CD4-positive, CD25-positive, alpha-beta regulatory T cell (primary cell): Measurements from ENCODE around the gene SLC6A5. TPM values are rescaled to one million over a fixed set of nuclear protein-coding genes. Genes with fewer than 3 reads are reported as not detected.

Experiments
- ATAC-seq, 2 donors: fragments of 150-1000 bp; cut with Tn5 transposase; one replicate each; pipeline ENCODE4 v1.10.0; 2021; ENCODE audit warnings: low read depth in 2 of 2, moderate number of reproducible peaks in 2 of 2, moderate library complexity in 1 of 2
- DNase-seq, 3 donors: peaks; one replicate each; pipeline versions ENCODE4 v3.0.0 to v3.0.0-alpha.2; 2012 to 2022; ENCODE audit warnings: mixed read lengths in 1 of 3
- H3K27ac ChIP-seq: one replicate; pipeline ENCODE4 v1.7.0; 2013; ENCODE audit warnings: mild to moderate bottlenecking, low read length; ENCODE audit not compliant: insufficient read depth, poor library complexity, severe bottlenecking
- H3K27me3 ChIP-seq: one replicate; pipeline ENCODE4 v1.7.0; 2013; ENCODE audit warnings: low read length; ENCODE audit not compliant: control insufficient read depth, insufficient read depth
- H3K36me3 ChIP-seq: one replicate; pipeline ENCODE4 v1.7.0; 2013; ENCODE audit warnings: mild to moderate bottlenecking, low read length, moderate library complexity; ENCODE audit not compliant: control insufficient read depth, insufficient read depth
- H3K4me1 ChIP-seq: 2 replicates; pipeline ENCODE4 v1.7.0; 2013; ENCODE audit warnings: mild to moderate bottlenecking, low read length; ENCODE audit not compliant: insufficient read depth, control insufficient read depth, poor library complexity, severe bottlenecking
- H3K4me3 ChIP-seq: one replicate; pipeline ENCODE4 v1.7.0; 2013; ENCODE audit warnings: low read depth, mild to moderate bottlenecking, low read length, moderate library complexity
- H3K9me3 ChIP-seq, 2 experiments: 1 replicate in 1 of 2; 2 replicates in 1 of 2; pipeline ENCODE4 v1.7.0; 2013; ENCODE audit warnings: low read length in 2 of 2, mild to moderate bottlenecking in 1 of 2, moderate library complexity in 1 of 2; ENCODE audit not compliant: control insufficient read depth in 2 of 2
- H3K27ac Mint-ChIP-seq, 3 donors: one replicate each; pipeline ENCODE4 v1.8.0; 2020 to 2022; ENCODE audit warnings: mild to moderate bottlenecking in 3 of 3, mixed read lengths in 3 of 3, moderate library complexity in 2 of 3
- H3K27me3 Mint-ChIP-seq: one replicate; pipeline ENCODE4 v1.8.0; 2022; ENCODE audit warnings: mild to moderate bottlenecking, mixed read lengths
- H3K36me3 Mint-ChIP-seq: one replicate; pipeline ENCODE4 v1.8.0; 2020; ENCODE audit warnings: mixed read lengths
- H3K4me1 Mint-ChIP-seq, 4 donors: one replicate each; pipeline ENCODE4 v1.8.0; 2020 to 2022; ENCODE audit warnings: mixed read lengths in 4 of 4, mild to moderate bottlenecking in 1 of 4
- H3K4me3 Mint-ChIP-seq, 4 donors: one replicate each; pipeline ENCODE4 v1.8.0; 2020 to 2022; ENCODE audit warnings: mild to moderate bottlenecking in 4 of 4, mixed read lengths in 4 of 4, moderate library complexity in 3 of 4
- H3K9me3 Mint-ChIP-seq, 7 donors: one replicate each; pipeline ENCODE4 v1.8.0; 2020 to 2022; ENCODE audit warnings: mixed read lengths in 7 of 7, mild to moderate bottlenecking in 3 of 7, moderate library complexity in 2 of 7
- polyA plus RNA-seq, 4 donors: library from polyadenylated mRNA; unstranded; fragments of 300-500 nt; fragmentation: Illumina TruSeq; gene quantifications; one replicate each; pipeline ENCODE4 v1.2.3, GENCODE V29; 2021
- total RNA-seq: library from RNA; stranded (reverse); gene quantifications from one replicate; pipeline ENCODE4 v1.2.3, GENCODE V29; 2022

The SLC6A5 gene
- total and polyA plus RNA-seq, 5 donors from 2014 or later, result not detected

GRCh38 chr11:20597680-20598484 lies 1.5 kb upstream of the SLC6A5 start:
- Mint-ChIP-seq H3K4me1 (peaks cover 0 to 12% (median under 1%) of the 10 kb centered on the region in 4 donors), H3K27me3 (peaks cover 87% of the 10 kb centered on the region), H3K4me3 (no peak overlapping the region), H3K27ac (no peak overlapping the region), H3K36me3 (no peaks in the 10 kb centered on the region), H3K9me3 (peaks cover 0 to 11% (median 5%) of the 10 kb centered on the region in 7 donors)
- no peak overlapping the region for H3K27ac ChIP-seq
- ATAC-seq (no peak), DNase-seq (no peak)
- H3K4me1 ChIP-seq, result no peaks in the 10 kb centered on the region
- no peaks in the 10 kb centered on the region for H3K9me3 ChIP-seq
- no peaks in the 10 kb centered on the region for H3K36me3 ChIP-seq
- H3K4me3 ChIP-seq, result no peak overlapping the region
- H3K27me3 ChIP-seq, result peaks cover 35% of the 10 kb centered on the region

- Mint-ChIP-seq H3K9me3 (peaks cover 0 to 9% (median 5%) of the 10 kb centered on the region in 7 donors), H3K4me3 (peak overlapping the region in 1 of 4 donors; percentile 48), H3K4me1 (peaks cover 0 to 12% (median under 1%) of the 10 kb centered on the region in 4 donors), H3K27me3 (peaks cover 89% of the 10 kb centered on the region), H3K27ac (no peak overlapping the region), H3K36me3 (no peaks in the 10 kb centered on the region)
- Histone ChIP-seq H3K27ac (no peak overlapping the region), H3K36me3 (no peaks in the 10 kb centered on the region), H3K4me3 (no peak overlapping the region), H3K9me3 (no peaks in the 10 kb centered on the region), H3K27me3 (peaks cover 38% of the 10 kb centered on the region), H3K4me1 (no peaks in the 10 kb centered on the region)
- ATAC-seq (no peak), DNase-seq (no peak)
Measured at GRCh38 chr11:20598492-20598891, 916 bp upstream of the SLC6A5 start.

GRCh38 chr11:20600020-20600346 lies 575 bp downstream of the SLC6A5 start:
- no peaks in the 10 kb centered on the region for H3K36me3 ChIP-seq
- no peak for DNase-seq
- no peak overlapping the region for H3K27ac Mint-ChIP-seq
- peaks cover 0 to 9% (median 5%) of the 10 kb centered on the region in 7 donors for H3K9me3 Mint-ChIP-seq
- peaks cover 0 to 12% (median under 1%) of the 10 kb centered on the region in 4 donors for H3K4me1 Mint-ChIP-seq
- H3K27ac ChIP-seq, result no peak overlapping the region
- H3K27me3 ChIP-seq, result peaks cover 43% of the 10 kb centered on the region
- no peaks in the 10 kb centered on the region for H3K9me3 ChIP-seq
- H3K4me3 Mint-ChIP-seq, result peak overlapping the region in 1 of 4 donors; percentile 1
- no peaks in the 10 kb centered on the region for H3K36me3 Mint-ChIP-seq
- peaks cover 92% of the 10 kb centered on the region for H3K27me3 Mint-ChIP-seq
- H3K4me3 ChIP-seq, result no peak overlapping the region
- no peak for ATAC-seq
- no peaks in the 10 kb centered on the region for H3K4me1 ChIP-seq

GRCh38 chr11:20600551-20600950 lies 1.1 kb downstream of the SLC6A5 start:
- DNase-seq (no peak), ATAC-seq (no peak)
- H3K27ac Mint-ChIP-seq, result no peak overlapping the region
- Histone ChIP-seq H3K27ac (no peak overlapping the region), H3K36me3 (no peaks in the 10 kb centered on the region), H3K9me3 (no peaks in the 10 kb centered on the region), H3K4me3 (no peak overlapping the region), H3K4me1 (no peaks in the 10 kb centered on the region), H3K27me3 (peaks cover 47% of the 10 kb centered on the region)
- peaks cover 0 to 9% (median 5%) of the 10 kb centered on the region in 7 donors for H3K9me3 Mint-ChIP-seq
- H3K36me3 Mint-ChIP-seq, result no peaks in the 10 kb centered on the region
- peaks cover 0 to 12% (median under 1%) of the 10 kb centered on the region in 4 donors for H3K4me1 Mint-ChIP-seq
- no peak overlapping the region for H3K4me3 Mint-ChIP-seq
- H3K27me3 Mint-ChIP-seq, result peaks cover 87% of the 10 kb centered on the region

- no peak overlapping the region for H3K27ac ChIP-seq
- no peaks in the 10 kb centered on the region for H3K4me1 ChIP-seq
- no peaks in the 10 kb centered on the region for H3K36me3 ChIP-seq
- H3K9me3 ChIP-seq, result no peaks in the 10 kb centered on the region
- no peak overlapping the region for H3K27ac Mint-ChIP-seq
- ATAC-seq, result no peak
- peaks cover 86% of the 10 kb centered on the region for H3K27me3 Mint-ChIP-seq
- H3K9me3 Mint-ChIP-seq, result peaks cover 0 to 9% (median 5%) of the 10 kb centered on the region in 7 donors
- no peak overlapping the region for H3K4me3 ChIP-seq
- no peaks in the 10 kb centered on the region for H3K36me3 Mint-ChIP-seq
- no peak overlapping the region for H3K4me3 Mint-ChIP-seq
- peaks cover 48% of the 10 kb centered on the region for H3K27me3 ChIP-seq
- no peak for DNase-seq
- peaks cover 0 to 17% (median 4%) of the 10 kb centered on the region in 4 donors for H3K4me1 Mint-ChIP-seq
Measured at GRCh38 chr11:20601221-20601914, 2.0 kb downstream of the SLC6A5 start.

GRCh38 chr11:20604295-20604803 lies 4.9 kb downstream of the SLC6A5 start:
- no peaks in the 10 kb centered on the region for H3K36me3 ChIP-seq
- H3K27me3 ChIP-seq, result peaks cover 44% of the 10 kb centered on the region
- H3K9me3 ChIP-seq, result no peaks in the 10 kb centered on the region
- H3K27ac ChIP-seq, result no peak overlapping the region
- Mint-ChIP-seq H3K4me3 (no peak overlapping the region), H3K9me3 (peaks cover 0 to 8% (median 5%) of the 10 kb centered on the region in 7 donors), H3K36me3 (no peaks in the 10 kb centered on the region), H3K27ac (no peak overlapping the region), H3K27me3 (peaks cover 86% of the 10 kb centered on the region), H3K4me1 (peaks cover 0 to 5% (median 4%) of the 10 kb centered on the region in 4 donors)
- H3K4me1 ChIP-seq, result no peaks in the 10 kb centered on the region
- no peak for DNase-seq
- no peak for ATAC-seq
- H3K4me3 ChIP-seq, result no peak overlapping the region

- H3K27me3 ChIP-seq, result peaks cover 43% of the 10 kb centered on the region
Measured at GRCh38 chr11:20604864-20605601, 5.6 kb downstream of the SLC6A5 start.

More at GRCh38 chr11:20604864-20605601, 5.6 kb downstream of the SLC6A5 start:
- ATAC-seq (no peak), DNase-seq (no peak)
- H3K27me3 Mint-ChIP-seq, result peaks cover 82% of the 10 kb centered on the region
- H3K4me1 Mint-ChIP-seq, result peaks cover 2 to 8% (median 5%) of the 10 kb centered on the region in 4 donors
- Histone ChIP-seq H3K9me3 (no peaks in the 10 kb centered on the region), H3K27ac (no peak overlapping the region), H3K4me1 (no peaks in the 10 kb centered on the region), H3K36me3 (no peaks in the 10 kb centered on the region), H3K4me3 (no peak overlapping the region)
- peaks cover 0 to 8% (median 1%) of the 10 kb centered on the region in 7 donors for H3K9me3 Mint-ChIP-seq
- H3K27ac Mint-ChIP-seq, result no peak overlapping the region
- no peaks in the 10 kb centered on the region for H3K36me3 Mint-ChIP-seq
- H3K4me3 Mint-ChIP-seq, result no peak overlapping the region
